HG03103 (cell line): ENCODE data around the gene CCT7.
"Not testable (repeated sequence)": the region's sequence is repeated elsewhere in the genome, so short reads cannot be mapped to it uniquely, and the experiment has no call there.

Experiments used
- ATAC-seq: cut with Tn5 transposase; IDR thresholded peaks from one replicate; pipeline ENCODE4 v1.9.1; 2021; ENCODE audit warnings: low read depth; ENCODE audit not compliant: unreplicated experiment

The CCT7 gene

GRCh38 chr2:73233932-73234832, at the start of gene CCT7:
Gene CCT7, plus strand, starts transcription at chr2:73234308. Its CDS starts 71 bp downstream, at chr2:73234379.
- peak; percentile 44 for ATAC-seq

GRCh38 chr2:73185965-73186364, 48.1 kb upstream of the CCT7 start:
- ATAC-seq, result no peak

GRCh38 chr2:73187549-73187948, 46.6 kb upstream of the CCT7 start:
- no peak for ATAC-seq

GRCh38 chr2:73197579-73197978, 36.5 kb upstream of the CCT7 start:
- no peak for ATAC-seq

GRCh38 chr2:73200281-73200680, 33.8 kb upstream of the CCT7 start:
- ATAC-seq, result not testable (repeated sequence)

GRCh38 chr2:73202156-73203054, 31.7 kb upstream of the CCT7 start, which contains the start of gene NOTO:
Gene NOTO, plus strand, starts transcription at chr2:73202574. Its CDS starts 93 bp downstream, at chr2:73202667.
- no peak for ATAC-seq

GRCh38 chr2:73203055-73203681, 30.9 kb upstream of the CCT7 start:
- no peak for ATAC-seq

- no peak for ATAC-seq
These were observed 28.5 kb upstream of the CCT7 start for GRCh38 chr2:73205611-73206010.

GRCh38 chr2:73208258-73208657, 25.9 kb upstream of the CCT7 start:
- ATAC-seq, result no peak

- ATAC-seq, result no peak
These were observed 24.1 kb upstream of the CCT7 start for GRCh38 chr2:73210019-73210418.

- ATAC-seq, result no peak
These were observed 23.4 kb upstream of the CCT7 start for GRCh38 chr2:73210696-73211095.

- no peak for ATAC-seq
These were observed 22.0 kb upstream of the CCT7 start for GRCh38 chr2:73212098-73212447.

GRCh38 chr2:73212448-73213176, 21.5 kb upstream of the CCT7 start:
- ATAC-seq, result peak; percentile 64

- ATAC-seq, result peak; percentile 92
These were observed 19.7 kb upstream of the CCT7 start, which contains the start of gene SMYD5 for GRCh38 chr2:73214120-73215035. Gene SMYD5, plus strand, starts transcription at chr2:73214245. Its CDS starts 22 bp downstream, at chr2:73214267.

- ATAC-seq, result no peak
These were observed 18.9 kb upstream of the CCT7 start for GRCh38 chr2:73215254-73215653.

GRCh38 chr2:73217160-73217559, 16.9 kb upstream of the CCT7 start:
- no peak for ATAC-seq

- ATAC-seq, result no peak
These were observed 16.3 kb upstream of the CCT7 start for GRCh38 chr2:73217826-73218225.

- no peak for ATAC-seq
These were observed 15.8 kb upstream of the CCT7 start for GRCh38 chr2:73218298-73218697.

- ATAC-seq, result no peak
These were observed 10.3 kb upstream of the CCT7 start for GRCh38 chr2:73223821-73224220.
